ENCODE data around the gene SRI. TPM values are rescaled to one million over a fixed set of nuclear protein-coding genes. Genes with fewer than 3 reads are reported as not detected.
"Not testable (repeated sequence)": the region's sequence is repeated elsewhere in the genome, so short reads cannot be mapped to it uniquely, and the experiment has no call there.

Gene SRI
- total RNA-seq, 2 experiments from 2014 or later, result 169 TPM

- Mint-ChIP-seq H3K4me3 (no peak overlapping the region), H3K4me1 (ENCODE audit: low read depth) (no peaks in the 10 kb centered on the region), H3K36me3 (ENCODE audit: low read depth) (no peaks in the 10 kb centered on the region), H3K9me3 (no peaks in the 10 kb centered on the region), H3K27ac (no peak overlapping the region), H3K27me3 (peaks cover 7% of the 10 kb centered on the region)
- no peak for TF ChIP-seq CTCF (IDR thresholded peaks at IDR 0.05)
- intact Hi-C loops (cut with micrococcal nuclease), result no loop called here
- ChIA-PET POLR2A (no interaction called here), CTCF (no interaction called here)
- ATAC-seq, result no peak
- no peak for DNase-seq
These were observed 47.6 kb upstream of the SRI start for GRCh38 chr7:88267421-88267820.

- intact Hi-C loops (cut with micrococcal nuclease); POLR2A ChIA-PET; H3K36me3 Mint-ChIP-seq (ENCODE audit: low read depth); H3K4me1 Mint-ChIP-seq (ENCODE audit: low read depth); H3K4me3 Mint-ChIP-seq; H3K27me3 Mint-ChIP-seq; ATAC-seq; DNase-seq; H3K27ac Mint-ChIP-seq; H3K9me3 Mint-ChIP-seq: not testable (repeated sequence)
- CTCF ChIA-PET, result interaction anchor here (0.9 kb wide), 1 partner anchor 9 kb away, joined by 3 read pairs; no protein-coding TSS in a partner anchor
These were observed 45.1 kb upstream of the SRI start for GRCh38 chr7:88264987-88265386.

DNA sequence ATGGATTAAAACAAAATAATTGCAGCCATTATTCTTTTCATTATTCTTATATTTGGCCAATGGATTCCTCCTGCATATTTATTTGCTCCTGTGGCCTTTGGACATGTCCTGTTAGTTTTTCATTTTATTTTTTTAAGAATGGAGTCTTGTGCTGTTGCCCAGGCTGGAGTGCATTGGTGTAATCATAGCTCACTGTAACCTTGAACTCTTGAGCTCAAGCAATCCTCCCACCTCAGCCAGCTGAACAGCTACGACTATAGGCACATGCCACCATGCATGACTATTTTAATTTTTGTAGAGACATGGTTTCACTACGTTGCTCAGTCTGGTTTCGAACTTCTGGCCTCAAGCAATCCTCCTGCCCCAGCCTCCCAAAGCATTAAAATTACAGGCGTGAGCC, 42.7 kb upstream of the SRI start:
- TF ChIP-seq CTCF (IDR thresholded peaks at IDR 0.05), result no peak
- POLR2A ChIA-PET, result no interaction called here

DNA sequence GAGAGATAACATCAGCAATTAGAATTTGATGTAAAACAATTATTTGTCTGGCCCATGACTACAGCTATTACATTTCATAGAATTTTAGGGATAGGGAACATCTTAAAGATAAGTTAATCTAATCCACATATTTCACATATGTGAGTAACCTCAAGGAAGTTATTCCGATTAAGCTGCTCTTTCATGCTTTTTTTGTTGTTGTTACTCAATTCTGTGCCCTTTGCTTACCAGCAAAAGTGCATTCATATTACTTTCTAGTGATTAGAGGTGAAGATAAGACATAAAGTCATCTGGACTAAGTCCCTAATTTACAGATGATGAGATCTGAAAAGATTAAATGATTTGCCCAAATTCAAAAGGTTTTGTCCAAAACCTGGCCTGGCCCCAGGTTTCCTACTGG, 40.9 kb upstream of the SRI start:
- no peak overlapping the region for H3K4me3 Mint-ChIP-seq
- H3K9me3 Mint-ChIP-seq, result no peaks in the 10 kb centered on the region
- ChIA-PET CTCF (no interaction called here), POLR2A (no interaction called here)
- DNase-seq (no peak), ATAC-seq (no peak)
- TF ChIP-seq CTCF (IDR thresholded peaks at IDR 0.05), result no peak
- no peaks in the 10 kb centered on the region for H3K4me1 Mint-ChIP-seq (ENCODE audit: low read depth)
- no peaks in the 10 kb centered on the region for H3K36me3 Mint-ChIP-seq (ENCODE audit: low read depth)
- intact Hi-C loops (cut with micrococcal nuclease), result no loop called here
- H3K27me3 Mint-ChIP-seq, result peaks cover 12% of the 10 kb centered on the region
- H3K27ac Mint-ChIP-seq, result no peak overlapping the region

More for the DNA sequence above, 42.7 kb upstream of the SRI start:
- DNase-seq, result no peak
- Mint-ChIP-seq H3K27me3 (peaks cover 9% of the 10 kb centered on the region), H3K27ac (no peak overlapping the region), H3K4me1 (ENCODE audit: low read depth) (no peaks in the 10 kb centered on the region), H3K36me3 (ENCODE audit: low read depth) (no peaks in the 10 kb centered on the region), H3K9me3 (no peaks in the 10 kb centered on the region), H3K4me3 (no peak overlapping the region)
- no peak for ATAC-seq
- CTCF ChIA-PET, result no interaction called here
- intact Hi-C loops (cut with micrococcal nuclease), result no loop called here

- TF ChIP-seq CTCF (IDR thresholded peaks at IDR 0.05), result no peak
- ATAC-seq (no peak), DNase-seq (no peak)
- ChIA-PET CTCF (interaction anchor here (0.8 kb wide), 1 partner anchor 17 kb away, joined by 3 read pairs; no protein-coding TSS in a partner anchor), POLR2A (no interaction called here)
- no peaks in the 10 kb centered on the region for H3K9me3 Mint-ChIP-seq
- H3K4me1 Mint-ChIP-seq (ENCODE audit: low read depth), result no peaks in the 10 kb centered on the region
- no peak overlapping the region for H3K4me3 Mint-ChIP-seq
- H3K27ac Mint-ChIP-seq, result no peak overlapping the region
- H3K36me3 Mint-ChIP-seq (ENCODE audit: low read depth), result no peaks in the 10 kb centered on the region
- peaks cover 12% of the 10 kb centered on the region for H3K27me3 Mint-ChIP-seq
- intact Hi-C loops (cut with micrococcal nuclease), result no loop called here
These were observed 40.0 kb upstream of the SRI start for GRCh38 chr7:88259656-88260380.

GRCh38 chr7:88258296-88258695, 38.5 kb upstream of the SRI start:
- POLR2A ChIA-PET; intact Hi-C loops (cut with micrococcal nuclease); DNase-seq; ATAC-seq; H3K36me3 Mint-ChIP-seq (ENCODE audit: low read depth); H3K4me3 Mint-ChIP-seq; H3K27ac Mint-ChIP-seq; H3K4me1 Mint-ChIP-seq (ENCODE audit: low read depth); CTCF ChIA-PET: not testable (repeated sequence)
- peaks cover 12% of the 10 kb centered on the region for H3K27me3 Mint-ChIP-seq
- peaks cover 11% of the 10 kb centered on the region for H3K9me3 Mint-ChIP-seq
